ENCODE results near the gene SPATA31C1. TPM values are rescaled to one million over a fixed set of nuclear protein-coding genes. Genes with fewer than 3 reads are reported as not detected.
"Not testable (repeated sequence)": the region's sequence is repeated elsewhere in the genome, so short reads cannot be mapped to it uniquely, and the experiment has no call there.

SPATA31C1 gene
- polyA plus RNA-seq (2013, experiment 1 of 2; ENCODE audit: insufficient read length), result not detected
- polyA plus RNA-seq (2013, experiment 2 of 2; ENCODE audit: insufficient read length), result not detected

- DNase-seq, result not testable (repeated sequence)
Observed at GRCh38 chr9:87917662-87918061, at the start of gene SPATA31C1. Gene SPATA31C1, plus strand, starts transcription at chr9:87917962.

- DNase-seq, result no peak
Observed at GRCh38 chr9:87868175-87868574, 49.6 kb upstream of the SPATA31C1 start.

GRCh38 chr9:87868635-87869034, 49.1 kb upstream of the SPATA31C1 start:
- no peak for DNase-seq

GRCh38 chr9:87869082-87869481, 48.7 kb upstream of the SPATA31C1 start:
- DNase-seq, result no peak

DNA sequence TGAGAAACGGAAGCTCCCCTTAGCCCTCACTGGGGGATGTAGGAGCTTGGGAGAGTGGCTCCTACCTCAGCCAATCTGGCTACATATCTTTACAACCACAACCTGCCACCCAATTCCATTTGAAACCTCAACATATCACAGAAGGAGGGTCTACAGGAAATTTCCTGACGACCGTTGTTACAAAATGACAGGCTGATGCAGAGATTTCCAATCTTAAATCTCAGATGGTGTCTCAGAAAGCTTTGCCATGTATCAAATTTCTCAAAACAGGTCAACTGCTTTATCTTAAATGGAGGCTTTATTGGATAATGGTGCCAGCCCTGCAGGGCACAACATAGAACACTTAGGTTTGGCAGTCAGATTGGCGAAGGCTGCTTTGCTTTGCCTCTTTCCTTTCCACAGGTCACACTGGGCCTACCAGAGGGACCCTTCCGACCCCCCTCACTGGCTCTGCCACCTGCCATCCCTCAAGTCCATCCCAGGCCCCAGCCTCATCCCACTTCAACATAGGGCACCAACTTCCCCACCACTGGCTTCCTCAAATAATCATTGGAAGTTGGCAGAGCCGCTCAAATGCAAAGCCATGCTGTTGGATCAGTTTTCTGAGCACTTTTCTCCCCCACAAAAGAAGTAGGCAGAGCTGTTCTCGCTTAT, 46.2 kb upstream of the SPATA31C1 start:
- DNase-seq, result no peak

GRCh38 chr9:87872079-87872624, 45.6 kb upstream of the SPATA31C1 start:
- peak; percentile 30 for DNase-seq

- DNase-seq, result no peak
Observed at GRCh38 chr9:87873607-87874303, 44.0 kb upstream of the SPATA31C1 start.

DNA sequence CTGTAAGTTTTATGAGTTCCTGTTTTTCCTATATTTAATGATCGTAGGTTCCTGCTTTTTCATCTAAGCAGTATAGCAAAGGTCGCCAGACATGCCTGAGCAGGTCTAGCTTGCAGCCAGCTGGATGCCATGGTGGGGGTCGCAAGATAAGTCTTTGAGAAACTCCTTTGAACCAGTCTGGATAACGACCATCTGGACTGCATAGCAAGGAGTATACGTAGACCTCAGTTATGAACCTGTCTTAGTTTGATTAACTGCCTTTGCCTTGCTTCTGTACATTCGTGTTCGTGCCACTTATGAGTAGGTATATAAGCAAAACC, 43.5 kb upstream of the SPATA31C1 start:
- peak; percentile 20 for DNase-seq

- DNase-seq, result no peak
Observed at GRCh38 chr9:87875060-87875459, 42.7 kb upstream of the SPATA31C1 start.

DNA sequence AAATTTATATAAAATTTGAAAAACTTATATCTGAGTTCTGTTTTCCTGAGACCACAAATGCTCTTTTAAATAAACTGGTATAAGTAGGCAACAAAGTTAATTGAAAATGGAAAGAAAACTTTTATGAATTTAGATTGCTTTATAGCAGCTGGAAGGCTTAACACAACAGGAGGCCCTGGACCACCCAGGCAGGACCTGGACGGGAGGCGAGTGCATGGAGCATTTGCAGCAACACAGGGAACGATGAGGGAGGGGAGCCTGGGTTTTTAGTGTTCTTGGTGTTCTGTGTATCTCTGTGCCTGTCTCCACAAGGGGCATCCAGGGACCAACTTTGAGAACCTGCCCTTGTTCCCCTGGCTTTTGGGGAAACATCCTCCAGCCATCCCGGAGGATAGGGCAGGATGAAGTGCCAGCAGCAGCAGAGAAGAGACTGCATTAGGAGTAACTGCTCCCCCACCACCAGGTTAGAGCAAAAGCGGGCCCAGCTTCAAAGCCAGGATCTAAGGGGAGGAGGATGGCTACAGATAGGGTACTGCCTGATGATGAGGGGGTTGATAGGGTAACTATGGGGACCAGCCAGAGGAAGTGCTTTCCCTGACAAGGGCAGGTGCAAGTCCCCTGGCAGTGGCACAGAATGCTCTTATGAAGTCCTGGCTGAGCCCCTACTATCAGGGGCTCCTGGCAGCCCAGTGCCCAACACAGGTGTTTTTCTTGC, 41.8 kb upstream of the SPATA31C1 start:
- DNase-seq, result no peak

GRCh38 chr9:87876708-87877107, 41.1 kb upstream of the SPATA31C1 start:
- no peak for DNase-seq

DNA sequence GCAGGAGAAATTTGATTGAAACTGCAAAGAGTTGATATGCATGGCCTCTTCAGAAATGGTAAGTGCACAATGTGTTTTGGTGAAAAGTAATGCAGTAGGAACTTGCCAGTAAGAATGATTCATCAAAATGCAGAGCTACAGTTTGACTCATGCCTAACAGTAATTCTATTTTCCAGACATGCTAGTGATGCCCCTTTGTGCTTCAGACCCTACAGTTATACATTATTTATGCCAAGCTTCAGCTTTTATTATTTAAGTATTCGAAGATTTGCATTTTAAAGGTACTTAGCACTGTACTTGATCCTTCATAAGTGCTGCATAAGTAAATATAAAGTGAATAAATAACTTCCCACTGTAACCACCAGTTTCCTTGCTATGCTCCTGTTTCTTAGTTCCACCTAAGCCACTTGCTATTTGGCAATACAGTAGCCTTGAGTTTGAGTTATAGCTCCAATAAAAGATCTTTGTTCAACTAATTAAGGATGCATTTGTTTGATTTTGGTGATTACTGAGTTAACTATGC, 38.7 kb upstream of the SPATA31C1 start:
- peak; percentile 82 for DNase-seq

DNA sequence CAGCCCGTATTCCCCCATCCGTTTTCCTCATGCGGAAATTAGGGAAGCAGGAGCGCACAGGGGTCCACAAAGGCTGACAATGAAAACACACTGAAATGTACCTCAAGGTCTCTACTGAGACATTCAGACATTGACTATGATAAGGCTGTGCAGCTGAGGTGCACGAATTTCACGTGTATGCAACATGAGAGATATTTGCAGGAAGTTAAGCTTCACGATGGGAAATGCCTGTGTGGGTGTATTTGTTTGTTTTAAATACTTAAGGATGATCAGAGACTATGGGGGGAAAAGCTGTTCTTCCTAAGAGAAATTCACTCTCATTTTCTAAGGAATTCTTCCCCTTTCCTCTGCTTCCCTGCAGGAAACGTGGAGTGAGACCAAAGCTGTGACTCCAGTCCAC, 37.6 kb upstream of the SPATA31C1 start:
- DNase-seq, result no peak

- DNase-seq, result no peak
Observed at GRCh38 chr9:87880683-87881082, 37.1 kb upstream of the SPATA31C1 start.

DNA sequence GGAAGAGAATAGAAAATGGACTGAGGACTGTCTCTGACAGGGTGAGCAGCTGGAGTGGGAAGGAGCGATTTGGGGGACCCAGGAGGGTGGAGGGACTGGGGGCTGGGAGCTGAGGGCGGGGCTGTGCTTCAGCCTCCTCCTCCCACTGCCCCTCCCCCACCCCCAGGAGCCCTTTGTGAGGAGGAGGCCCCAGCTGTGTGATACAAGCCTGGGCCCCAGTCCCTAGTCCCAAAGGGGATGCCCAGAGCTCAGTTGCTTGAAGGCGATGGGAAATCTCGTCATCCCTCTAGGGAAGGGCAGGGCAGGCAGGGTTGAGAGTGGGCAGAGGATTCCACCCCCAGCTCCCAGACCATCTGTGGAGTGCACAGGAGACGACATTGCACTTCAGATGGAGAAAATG, 35.1 kb upstream of the SPATA31C1 start, which contains the start of gene SPATA31E1:
Gene SPATA31E1 (plus strand): TSS at position 251 of the 400 bp plus-strand sequence. CDS start 15 bp downstream, at position 266.
- DNase-seq, result no peak

DNA sequence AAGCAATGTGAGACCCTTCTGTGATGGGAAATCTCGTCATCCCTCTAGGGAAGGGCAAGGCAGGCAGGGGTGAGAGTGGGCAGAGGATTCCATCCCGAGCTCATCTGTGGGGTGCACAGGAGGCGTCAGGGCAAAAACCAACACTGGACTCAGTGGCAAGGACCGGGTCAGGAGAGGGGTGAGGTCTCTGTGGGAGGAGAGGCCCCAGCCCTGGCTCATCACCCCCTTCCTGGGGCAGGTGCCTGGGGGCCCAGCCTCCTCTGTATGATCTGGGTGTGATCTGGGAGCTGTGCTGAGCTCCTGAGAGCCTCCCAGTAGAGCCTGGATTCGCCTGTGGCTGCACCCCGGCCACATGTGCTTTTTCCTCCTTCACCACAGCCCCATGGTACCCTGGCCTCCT, 34.5 kb upstream of the SPATA31C1 start:
- no peak for DNase-seq

DNA sequence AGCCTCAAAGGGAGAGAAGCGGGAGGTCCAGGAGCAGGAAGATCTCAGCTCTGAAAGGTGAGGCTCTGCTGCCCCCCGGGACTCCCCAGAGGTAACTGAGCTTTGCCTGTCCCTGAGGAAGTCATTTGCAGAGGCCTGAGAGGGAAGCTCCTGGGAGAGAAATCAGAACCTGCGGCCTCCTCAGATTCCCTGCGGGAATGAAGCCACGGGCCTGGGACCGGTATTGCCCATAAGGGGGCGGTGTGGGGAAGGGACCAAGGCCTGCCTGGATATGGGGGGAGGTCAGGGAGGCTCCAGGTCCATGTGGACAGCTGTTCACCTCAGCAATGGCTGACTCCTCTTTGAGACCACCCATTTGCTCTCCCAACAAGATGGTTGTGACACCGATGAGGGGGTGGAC, 33.8 kb upstream of the SPATA31C1 start:
- DNase-seq, result no peak

DNA sequence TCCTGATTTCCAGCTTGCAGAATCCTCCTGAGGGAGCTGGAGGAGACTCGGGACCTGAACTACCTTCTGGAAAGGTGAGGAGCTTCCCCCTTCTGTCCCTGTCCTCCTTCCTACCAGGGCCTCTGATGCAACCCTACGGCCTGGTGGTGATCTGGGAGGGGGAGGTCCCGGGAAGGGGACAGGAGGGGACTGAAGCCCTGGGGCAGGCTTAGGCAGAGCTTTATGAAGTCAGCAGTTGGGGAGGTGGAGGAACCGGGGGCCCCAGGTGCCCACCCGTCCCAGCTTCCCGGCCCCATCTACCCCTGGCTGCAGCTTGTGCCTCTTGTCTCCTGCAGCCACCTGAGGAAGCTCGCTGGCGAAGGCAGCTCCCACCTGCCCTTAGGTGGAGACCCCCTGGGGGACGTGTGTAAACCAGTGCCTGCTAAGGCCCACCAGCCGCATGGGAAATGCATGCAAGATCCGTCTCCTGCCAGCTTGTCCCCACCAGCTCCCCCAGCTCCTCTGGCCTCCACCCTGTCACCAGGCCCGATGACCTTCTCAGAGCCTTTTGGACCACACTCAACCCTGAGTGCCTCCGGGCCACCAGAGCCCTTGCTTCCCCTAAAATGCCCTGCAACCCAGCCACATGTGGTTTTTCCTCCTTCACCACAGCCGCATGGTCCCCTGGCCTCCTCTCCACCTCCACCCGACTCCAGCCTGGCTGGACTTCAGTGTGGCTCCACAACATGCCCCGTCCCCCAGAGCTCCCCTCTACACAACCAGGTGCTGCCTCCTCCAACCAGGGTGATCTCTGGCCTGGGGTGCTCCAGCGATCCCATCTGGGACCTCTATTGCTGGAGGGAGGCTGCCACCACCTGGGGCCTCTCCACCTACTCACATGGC, 32.9 kb upstream of the SPATA31C1 start:
- no peak for DNase-seq

- no peak for DNase-seq
Observed at GRCh38 chr9:87885484-87886189, 32.1 kb upstream of the SPATA31C1 start.

GRCh38 chr9:87886210-87886932, 31.4 kb upstream of the SPATA31C1 start:
- DNase-seq, result no peak

Measured in fibroblast of skin of abdomen (primary cell).